ENCODE data around the gene C2CD2L. TPM values are rescaled to one million over a fixed set of nuclear protein-coding genes. Genes with fewer than 3 reads are reported as not detected.

Gene C2CD2L
- polyA plus RNA-seq, 1 of the 3 experiments (the other 2 are of a cell fraction) = 8.6 TPM

DNA sequence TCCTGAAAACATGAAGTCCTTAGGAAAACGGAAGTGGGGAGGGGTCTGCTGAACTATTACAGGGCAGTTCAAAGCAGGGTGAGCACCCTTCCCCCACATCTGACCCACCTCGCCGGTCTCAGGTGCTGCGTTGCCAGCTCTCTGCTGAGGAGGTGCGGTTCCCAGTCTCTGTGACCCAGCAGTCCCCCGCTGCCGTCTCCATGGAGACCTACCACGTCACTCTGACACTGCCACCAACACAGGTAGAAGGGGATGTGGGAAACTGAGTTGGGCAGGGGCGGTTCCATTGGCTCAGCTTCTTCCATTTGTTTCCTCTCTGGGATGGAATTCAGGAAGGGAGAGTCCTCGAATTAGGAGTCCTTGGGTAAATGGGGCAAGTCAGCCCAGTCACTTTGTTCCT is 3.3 kb downstream of the C2CD2L start:
- no peak overlapping the region for H3K9ac ChIP-seq
- TF ChIP-seq EP300 (IDR thresholded peaks at IDR 0.05; ENCODE audit: borderline replicate concordance in 1 of 2, low read depth in 1 of 2, low read length in 1 of 2) (no peak), RCOR1 (IDR thresholded peaks at IDR 0.05; ENCODE audit: low read length) (no peak), CHD2 (IDR thresholded peaks at IDR 0.05; ENCODE audit: low read length, partially characterized antibody) (no peak), GATA2 (CRISPR knock-in tag; IDR thresholded peaks at IDR 0.05) (no peak), NRF1 (IDR thresholded peaks at IDR 0.05; ENCODE audit: low read depth, low read length) (no peak), TEAD4 (IDR thresholded peaks at IDR 0.05; ENCODE audit: borderline replicate concordance, insufficient read depth) (no peak), RFX5 (IDR thresholded peaks at IDR 0.05; ENCODE audit: low read length) (no peak), SIN3A (IDR thresholded peaks at IDR 0.05; ENCODE audit: borderline replicate concordance, low read depth, low read length) (no peak)
- TF ChIP-seq, protein P1, sequence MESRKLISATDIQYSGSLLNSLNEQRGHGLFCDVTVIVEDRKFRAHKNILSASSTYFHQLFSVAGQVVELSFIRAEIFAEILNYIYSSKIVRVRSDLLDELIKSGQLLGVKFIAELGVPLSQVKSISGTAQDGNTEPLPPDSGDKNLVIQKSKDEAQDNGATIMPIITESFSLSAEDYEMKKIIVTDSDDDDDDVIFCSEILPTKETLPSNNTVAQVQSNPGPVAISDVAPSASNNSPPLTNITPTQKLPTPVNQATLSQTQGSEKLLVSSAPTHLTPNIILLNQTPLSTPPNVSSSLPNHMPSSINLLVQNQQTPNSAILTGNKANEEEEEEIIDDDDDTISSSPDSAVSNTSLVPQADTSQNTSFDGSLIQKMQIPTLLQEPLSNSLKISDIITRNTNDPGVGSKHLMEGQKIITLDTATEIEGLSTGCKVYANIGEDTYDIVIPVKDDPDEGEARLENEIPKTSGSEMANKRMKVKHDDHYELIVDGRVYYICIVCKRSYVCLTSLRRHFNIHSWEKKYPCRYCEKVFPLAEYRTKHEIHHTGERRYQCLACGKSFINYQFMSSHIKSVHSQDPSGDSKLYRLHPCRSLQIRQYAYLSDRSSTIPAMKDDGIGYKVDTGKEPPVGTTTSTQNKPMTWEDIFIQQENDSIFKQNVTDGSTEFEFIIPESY (IDR thresholded peaks at IDR 0.05; ENCODE audit: borderline replicate concordance, low read depth) = no peak
- TF ChIP-seq, protein P2, sequence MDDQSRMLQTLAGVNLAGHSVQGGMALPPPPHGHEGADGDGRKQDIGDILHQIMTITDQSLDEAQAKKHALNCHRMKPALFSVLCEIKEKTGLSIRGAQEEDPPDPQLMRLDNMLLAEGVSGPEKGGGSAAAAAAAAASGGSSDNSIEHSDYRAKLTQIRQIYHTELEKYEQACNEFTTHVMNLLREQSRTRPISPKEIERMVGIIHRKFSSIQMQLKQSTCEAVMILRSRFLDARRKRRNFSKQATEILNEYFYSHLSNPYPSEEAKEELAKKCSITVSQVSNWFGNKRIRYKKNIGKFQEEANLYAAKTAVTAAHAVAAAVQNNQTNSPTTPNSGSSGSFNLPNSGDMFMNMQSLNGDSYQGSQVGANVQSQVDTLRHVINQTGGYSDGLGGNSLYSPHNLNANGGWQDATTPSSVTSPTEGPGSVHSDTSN (IDR thresholded peaks at IDR 0.05) = no peak
- TF ChIP-seq, protein P3, sequence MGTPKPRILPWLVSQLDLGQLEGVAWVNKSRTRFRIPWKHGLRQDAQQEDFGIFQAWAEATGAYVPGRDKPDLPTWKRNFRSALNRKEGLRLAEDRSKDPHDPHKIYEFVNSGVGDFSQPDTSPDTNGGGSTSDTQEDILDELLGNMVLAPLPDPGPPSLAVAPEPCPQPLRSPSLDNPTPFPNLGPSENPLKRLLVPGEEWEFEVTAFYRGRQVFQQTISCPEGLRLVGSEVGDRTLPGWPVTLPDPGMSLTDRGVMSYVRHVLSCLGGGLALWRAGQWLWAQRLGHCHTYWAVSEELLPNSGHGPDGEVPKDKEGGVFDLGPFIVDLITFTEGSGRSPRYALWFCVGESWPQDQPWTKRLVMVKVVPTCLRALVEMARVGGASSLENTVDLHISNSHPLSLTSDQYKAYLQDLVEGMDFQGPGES (IDR thresholded peaks at IDR 0.05; ENCODE audit: low read depth, low read length) = no peak
- peaks cover 15 to 25% of the 10 kb centered on the region in 2 experiments for H3K4me1 ChIP-seq (ENCODE audit: control insufficient read depth in 1 of 2, insufficient read depth in 2 of 2, low read depth in 1 of 2, low read length in 1 of 2)
- 93% methylated on average over 10 of the region's 10 CpGs for WGBS (ENCODE audit: low lambda C conversion rate)
- no peaks in the 10 kb centered on the region for H3K27me3 ChIP-seq (ENCODE audit: insufficient read depth)
- no peak overlapping the region for H3K27ac ChIP-seq (ENCODE audit: low read depth in 2 of 2, low read length in 1 of 2)
- ChIA-PET POLR2A (interaction anchor here (2.8 kb wide), 1 partner anchor 10 kb away, joined by 11 read pairs; the partner anchor contains the start of gene HINFP), CTCF (interaction anchor here (2.4 to 4.5 kb wide), 3 partner anchors 16 to 213 kb away, joined by 6 to 15 read pairs (median 15); a partner anchor contains a TSS)
- peaks cover 0 to 29% of the 10 kb centered on the region in 2 experiments for H3K36me3 ChIP-seq (replicated peaks in 1 of 2; ENCODE audit: control insufficient read depth in 1 of 2, insufficient read depth in 2 of 2, low read length in 1 of 2)
- no peaks in the 10 kb centered on the region for H3F3A ChIP-seq (replicated peaks; ENCODE audit: insufficient read depth)
- H4K20me1 ChIP-seq (ENCODE audit: insufficient read depth) = no peaks in the 10 kb centered on the region
- no peaks in the 10 kb centered on the region for H3K9me3 ChIP-seq
- H2AFZ ChIP-seq (ENCODE audit: low read depth) = no peak overlapping the region
- DNase-seq = no peak
- no peak overlapping the region for H3K4me3 ChIP-seq (ENCODE audit: low read depth in 2 of 2, low read length in 1 of 2)
- H3K4me2 ChIP-seq = no peak overlapping the region
- no peaks in the 10 kb centered on the region for H3K9me2 ChIP-seq
- peaks cover 30% of the 10 kb centered on the region; the same call in 1 of the 2 replicates for H3K79me2 ChIP-seq (ENCODE audit: insufficient read depth)

DNA sequence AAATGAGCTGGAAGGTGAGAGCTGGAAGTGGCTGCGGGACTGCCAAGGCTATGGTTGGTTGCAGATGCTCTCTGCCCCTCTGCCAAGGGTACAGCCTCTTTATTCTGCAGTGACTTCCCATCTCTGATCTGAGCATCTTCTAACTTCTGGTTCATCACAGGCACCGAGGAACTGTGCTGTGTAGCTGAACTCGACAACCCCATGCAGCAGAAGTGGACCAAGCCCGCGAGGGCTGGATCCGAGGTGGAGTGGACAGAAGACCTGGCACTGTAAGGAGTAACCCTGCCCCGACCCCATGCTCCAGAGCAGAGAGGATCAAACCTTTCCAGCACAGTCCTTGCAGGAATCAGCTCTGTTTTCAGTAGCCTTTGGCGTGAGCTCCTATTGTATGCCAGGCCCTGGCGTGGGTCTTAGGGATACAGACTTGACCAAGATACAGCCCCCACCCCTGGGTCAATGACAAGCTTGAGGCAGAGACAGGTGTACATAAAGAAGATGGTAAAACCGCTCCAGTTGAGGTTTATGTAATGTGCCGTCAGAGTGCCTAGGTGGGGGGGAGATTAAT is 4.3 kb downstream of the C2CD2L start:
- Histone ChIP-seq H3K9me2 (no peaks in the 10 kb centered on the region), H3F3A (replicated peaks; ENCODE audit: insufficient read depth) (no peaks in the 10 kb centered on the region), H3K4me2 (no peak overlapping the region), H3K4me1 (ENCODE audit: control insufficient read depth in 1 of 2, insufficient read depth in 2 of 2, low read depth in 1 of 2, low read length in 1 of 2) (peaks cover 15 to 19% of the 10 kb centered on the region in 2 experiments), H2AFZ (ENCODE audit: low read depth) (no peak overlapping the region), H3K36me3 (replicated peaks in 1 of 2; ENCODE audit: control insufficient read depth in 1 of 2, insufficient read depth in 2 of 2, low read length in 1 of 2) (peaks cover 0 to 37% of the 10 kb centered on the region in 2 experiments), H3K79me2 (ENCODE audit: insufficient read depth) (peaks cover 30% of the 10 kb centered on the region; the same call in 1 of the 2 replicates), H3K27me3 (ENCODE audit: insufficient read depth) (no peaks in the 10 kb centered on the region), H3K9me3 (no peaks in the 10 kb centered on the region), H3K9ac (no peak overlapping the region), H4K20me1 (ENCODE audit: insufficient read depth) (no peaks in the 10 kb centered on the region), H3K27ac (ENCODE audit: low read depth in 2 of 2, low read length in 1 of 2) (no peak overlapping the region), H3K4me3 (ENCODE audit: low read depth in 2 of 2, low read length in 1 of 2) (no peak overlapping the region)
- CTCF ChIA-PET = interaction anchor here (0.6 to 4.5 kb wide), 5 partner anchors 14 to 212 kb away, joined by 3 to 15 read pairs (median 7); a partner anchor contains a TSS
- POLR2A ChIA-PET = interaction anchor here (2.8 kb wide), 1 partner anchor 9 kb away, joined by 11 read pairs; the partner anchor contains the start of gene HINFP
- no peak for DNase-seq
- WGBS (ENCODE audit: low lambda C conversion rate) = 87% methylated on average over 10 of the region's 11 CpGs
- TF ChIP-seq GATA2 (CRISPR knock-in tag; IDR thresholded peaks at IDR 0.05) = no peak
- TF ChIP-seq, protein P4, sequence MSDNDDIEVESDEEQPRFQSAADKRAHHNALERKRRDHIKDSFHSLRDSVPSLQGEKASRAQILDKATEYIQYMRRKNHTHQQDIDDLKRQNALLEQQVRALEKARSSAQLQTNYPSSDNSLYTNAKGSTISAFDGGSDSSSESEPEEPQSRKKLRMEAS (IDR thresholded peaks at IDR 0.05; ENCODE audit: low read depth) = no peak
- no peak for TF ChIP-seq TCF12 (IDR thresholded peaks at IDR 0.05)
- no peak for TF ChIP-seq EZH2phosphoT487 (IDR thresholded peaks at IDR 0.05; ENCODE audit: borderline replicate concordance, low read depth)
- TF ChIP-seq, protein P2 (IDR thresholded peaks at IDR 0.05) = no peak
- TF ChIP-seq RXRA (IDR thresholded peaks at IDR 0.05; ENCODE audit: borderline replicate concordance, low read depth) = no peak
- TF ChIP-seq, protein P5, sequence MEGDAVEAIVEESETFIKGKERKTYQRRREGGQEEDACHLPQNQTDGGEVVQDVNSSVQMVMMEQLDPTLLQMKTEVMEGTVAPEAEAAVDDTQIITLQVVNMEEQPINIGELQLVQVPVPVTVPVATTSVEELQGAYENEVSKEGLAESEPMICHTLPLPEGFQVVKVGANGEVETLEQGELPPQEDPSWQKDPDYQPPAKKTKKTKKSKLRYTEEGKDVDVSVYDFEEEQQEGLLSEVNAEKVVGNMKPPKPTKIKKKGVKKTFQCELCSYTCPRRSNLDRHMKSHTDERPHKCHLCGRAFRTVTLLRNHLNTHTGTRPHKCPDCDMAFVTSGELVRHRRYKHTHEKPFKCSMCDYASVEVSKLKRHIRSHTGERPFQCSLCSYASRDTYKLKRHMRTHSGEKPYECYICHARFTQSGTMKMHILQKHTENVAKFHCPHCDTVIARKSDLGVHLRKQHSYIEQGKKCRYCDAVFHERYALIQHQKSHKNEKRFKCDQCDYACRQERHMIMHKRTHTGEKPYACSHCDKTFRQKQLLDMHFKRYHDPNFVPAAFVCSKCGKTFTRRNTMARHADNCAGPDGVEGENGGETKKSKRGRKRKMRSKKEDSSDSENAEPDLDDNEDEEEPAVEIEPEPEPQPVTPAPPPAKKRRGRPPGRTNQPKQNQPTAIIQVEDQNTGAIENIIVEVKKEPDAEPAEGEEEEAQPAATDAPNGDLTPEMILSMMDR (IDR thresholded peaks at IDR 0.05) = no peak
- TF ChIP-seq SIN3A (IDR thresholded peaks at IDR 0.05; ENCODE audit: borderline replicate concordance, low read depth, low read length) = no peak
- no peak for TF ChIP-seq YY1 (IDR thresholded peaks at IDR 0.05; ENCODE audit: low read depth)
- TF ChIP-seq MXI1 (IDR thresholded peaks at IDR 0.05; ENCODE audit: low read depth, low read length) = no peak

Data from SK-N-SH (cell line).